Anterior cingulate cortex (tissue), 58 donors: Measurements from ENCODE around the gene DRD5.

Experiments
- DNase-seq, 58 donors: peaks; one replicate each; lab custom pipeline; 2025; lab: John Stamatoyannopoulos, UW

Gene DRD5

GRCh38 chr4:9812501-9813340 is 31.3 kb downstream of the DRD5 start:
- peak in 12 of 58 donors; percentile 0 to 44 (median 12) for DNase-seq

- DNase-seq = no peak
These were observed 34.9 kb downstream of the DRD5 start for GRCh38 chr4:9816285-9816684.

- DNase-seq = no peak
These were observed 38.9 kb downstream of the DRD5 start for GRCh38 chr4:9820343-9820742.

- no peak for DNase-seq
These were observed 43.6 kb downstream of the DRD5 start for GRCh38 chr4:9825049-9825448.

- no peak for DNase-seq
These were observed 45.1 kb downstream of the DRD5 start for GRCh38 chr4:9826551-9826950.

GRCh38 chr4:9832640-9833039 is 51.2 kb downstream of the DRD5 start:
- DNase-seq = no peak

GRCh38 chr4:9833421-9833820 is 52.0 kb downstream of the DRD5 start:
- no peak for DNase-seq
